Measurements from ENCODE around the gene COG7.

GRCh38 chr16:23414731-23415130 lies 38.3 kb downstream of the COG7 start:
- TF ChIP-seq POLR2A (IDR thresholded peaks at IDR 0.05) = no peak
- no peak for TF ChIP-seq CTCF (IDR thresholded peaks at IDR 0.05)

Measured in testis (tissue), 2 donors.